K562 (cell line): ENCODE results near the gene ERN1. TPM values are rescaled to one million over a fixed set of nuclear protein-coding genes. Genes with fewer than 3 reads are reported as not detected.

Experiments used
- CBX8 ChIP-seq: fragments of 200-600 bp; sonication (generic); IDR thresholded peaks from 2 replicates; pipeline ENCODE4 v1.6.1; 2012; ENCODE audit warnings: borderline replicate concordance, mixed run types, low read depth, mild to moderate bottlenecking, moderate library complexity, mixed read lengths, low read length, control low read depth, inconsistent platforms; ENCODE audit not compliant: poor library complexity, severe bottlenecking; ENCODE audit errors: extremely low read depth
- DACH1 ChIP-seq: fragments of 450-650 bp; IDR thresholded peaks from 2 replicates; pipeline ENCODE4 v1.6.1; 2018; ENCODE audit not compliant: partially characterized antibody
- GTF2E2 ChIP-seq: fragments of 200-800 bp; sonication (Bioruptor generic); IDR thresholded peaks from 2 replicates; pipeline ENCODE4 v1.6.1; 2016; ENCODE audit warnings: missing genetic modification characterization, missing compliant biosample characterization
- HMG20B ChIP-seq: fragments of 250-450 bp; sonication (Bioruptor Pico); IDR thresholded peaks from 2 replicates; pipeline ENCODE4 v1.5.0; 2021; ENCODE audit warnings: mild to moderate bottlenecking
- MTF1 ChIP-seq: fragments of 250-450 bp; sonication (Bioruptor Pico); IDR thresholded peaks from 2 replicates; pipeline ENCODE4 v1.9.0; 2021; ENCODE audit warnings: moderate library complexity, mild to moderate bottlenecking, inconsistent platforms, borderline replicate concordance
- MYNN ChIP-seq, 2 experiments: sonication (generic); formaldehyde crosslinking in 1 of 2; IDR thresholded peaks; 2 replicates each; pipeline versions ENCODE4 v1.5.0 to v1.6.1; 2016 to 2020; ENCODE audit warnings: antibody characterized with exemption in 1 of 2, missing genetic modification reagents in 1 of 2
- NCOA2 ChIP-seq, 2 experiments: fragments of 450-650 bp; IDR thresholded peaks; 2 replicates each; pipeline ENCODE4 v1.6.1; 2018; ENCODE audit warnings: mild to moderate bottlenecking in 2 of 2, moderate library complexity in 1 of 2; ENCODE audit not compliant: partially characterized antibody in 2 of 2
- POLR3G ChIP-seq: IDR thresholded peaks from 2 replicates; pipeline ENCODE4 v1.6.1; 2011; ENCODE audit not compliant: insufficient read length, insufficient replicate concordance; ENCODE audit errors: extremely low read depth
- PTRF ChIP-seq: fragments of 450-650 bp; IDR thresholded peaks from 2 replicates; pipeline ENCODE4 v1.6.1; 2016; ENCODE audit warnings: mild to moderate bottlenecking, missing genetic modification characterization, missing compliant biosample characterization
- SOX6 ChIP-seq: fragments of 450-650 bp; IDR thresholded peaks from 2 replicates; pipeline ENCODE4 v1.6.1; 2014; ENCODE audit warnings: mild to moderate bottlenecking
- TGIF2 ChIP-seq: sonication (generic); formaldehyde crosslinking; IDR thresholded peaks from 2 replicates; pipeline ENCODE4 v1.8.1; 2022; ENCODE audit warnings: mild to moderate bottlenecking, missing genetic modification reagents, moderate library complexity
- THRB ChIP-seq: fragments of 450-650 bp; formaldehyde crosslinking; conservative IDR thresholded peaks from 2 replicates; pipeline ENCODE4 v1.4.0; 2022; ENCODE audit warnings: mild to moderate bottlenecking, missing genetic modification characterization
- ZBTB8A ChIP-seq: fragments of 450-650 bp; IDR thresholded peaks from 2 replicates; pipeline ENCODE4 v1.6.1; 2018; ENCODE audit warnings: mild to moderate bottlenecking, moderate library complexity; ENCODE audit not compliant: partially characterized antibody
- ZNF133 ChIP-seq: fragments of 250-450 bp; sonication (Bioruptor Pico); IDR thresholded peaks from 2 replicates; pipeline ENCODE4 v1.4.0; 2020; ENCODE audit warnings: mild to moderate bottlenecking
- ZNF311 ChIP-seq: fragments of 250-450 bp; sonication (Bioruptor Pico); IDR thresholded peaks from 2 replicates; pipeline ENCODE4 v1.4.0; 2020; ENCODE audit warnings: mild to moderate bottlenecking, moderate library complexity
- ZNF583 ChIP-seq: fragments of 250-450 bp; sonication (Bioruptor Pico); IDR thresholded peaks from 2 replicates; pipeline ENCODE4 v1.4.0; 2020
- polyA plus RNA-seq, 8 experiments: library from polyadenylated mRNA; depleted of rRNA in 4 of 8; stranded (reverse) in 5 of 8; unstranded in 3 of 8; fragments of >200 nt; fragmentation: Nextera tagmentation in 2 of 8; fragmentation: Illumina TruSeq in 1 of 8; extraction: Ambion mirVana in 2 of 8; extraction: Trizol in 1 of 8; gene quantifications; 2 replicates each; pipeline versions ENCODE4 v1.2.1 to v1.2.3, GENCODE V29; 2011 to 2014; ENCODE audit warnings: inconsistent platforms in 1 of 8, missing spikeins in 1 of 8
- total RNA-seq, 7 experiments: library from RNA; depleted of rRNA in 6 of 7; stranded (reverse); fragments of >200 nt in 6 of 7; fragmentation: Illumina TruSeq in 2 of 7; extraction: Trizol in 2 of 7; gene quantifications; 2 replicates each; pipeline versions ENCODE4 v1.2.1 to v1.2.3, GENCODE V29; 2011 to 2021; ENCODE audit warnings: low replicate concordance in 1 of 7
- TF ChIP-seq, protein P1 (sequence below): sonication (generic); formaldehyde crosslinking; IDR thresholded peaks from 2 replicates; pipeline ENCODE4 v1.8.0; 2022; ENCODE audit warnings: mild to moderate bottlenecking, missing genetic modification reagents, borderline replicate concordance
- TF ChIP-seq, protein P2 (sequence below): fragments of 250-450 bp; sonication (Bioruptor Pico); IDR thresholded peaks from 2 replicates; pipeline ENCODE4 v1.8.0; 2022; ENCODE audit warnings: inconsistent platforms
- TF ChIP-seq, protein P3 (sequence below): IDR thresholded peaks from 2 replicates; pipeline ENCODE4 v1.6.1; 2011; ENCODE audit warnings: borderline replicate concordance, low read depth, mild to moderate bottlenecking, moderate library complexity, low read length; ENCODE audit not compliant: insufficient read depth, poor library complexity, severe bottlenecking

The ERN1 gene
- total and polyA plus RNA-seq, 9 of the 15 experiments (the other 6 are each of a cell fraction or from before 2014, with no cell fraction given), result 2.1 to 22.5 (median 7.3) TPM

DNA sequence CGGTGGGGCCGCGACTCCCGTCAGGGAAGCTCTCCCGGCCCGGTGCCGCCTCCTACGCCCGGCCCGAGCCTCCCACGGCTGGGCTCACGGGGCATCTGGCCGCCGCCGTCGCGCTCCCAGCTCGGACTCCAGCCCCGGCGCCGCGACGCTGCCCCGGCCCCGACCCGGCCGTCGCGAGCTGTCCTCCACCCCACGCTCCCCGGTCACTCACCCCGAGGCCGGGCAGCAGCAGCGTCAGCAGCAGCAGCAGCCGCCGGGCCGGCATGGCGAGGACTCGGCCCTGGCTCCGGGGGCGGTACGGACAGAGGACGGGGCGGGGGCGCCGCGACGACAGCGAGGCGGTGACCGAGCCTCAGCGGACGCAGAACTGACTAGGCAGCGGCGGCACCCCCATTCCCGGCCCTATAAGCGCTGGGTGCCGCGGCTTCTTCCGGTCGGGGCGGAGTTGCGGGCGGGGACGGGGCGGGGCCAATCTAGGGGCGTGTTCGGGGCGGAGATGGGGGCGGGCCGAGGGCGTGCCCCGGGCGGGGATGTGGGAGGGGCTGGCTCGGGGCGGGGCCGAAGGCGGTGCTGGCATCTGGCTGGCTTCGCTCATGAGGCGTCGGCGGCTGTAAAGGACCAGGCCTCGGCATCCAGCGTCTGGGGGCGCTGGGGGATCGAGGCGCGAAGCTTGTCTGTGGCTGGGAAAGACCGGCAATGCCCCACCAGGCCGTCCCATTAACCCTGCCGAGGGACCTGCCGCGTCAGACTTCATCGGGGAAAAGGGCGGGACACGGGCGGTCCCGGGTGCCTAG, at the start of gene ERN1 (continued):
- TF ChIP-seq, protein P1, sequence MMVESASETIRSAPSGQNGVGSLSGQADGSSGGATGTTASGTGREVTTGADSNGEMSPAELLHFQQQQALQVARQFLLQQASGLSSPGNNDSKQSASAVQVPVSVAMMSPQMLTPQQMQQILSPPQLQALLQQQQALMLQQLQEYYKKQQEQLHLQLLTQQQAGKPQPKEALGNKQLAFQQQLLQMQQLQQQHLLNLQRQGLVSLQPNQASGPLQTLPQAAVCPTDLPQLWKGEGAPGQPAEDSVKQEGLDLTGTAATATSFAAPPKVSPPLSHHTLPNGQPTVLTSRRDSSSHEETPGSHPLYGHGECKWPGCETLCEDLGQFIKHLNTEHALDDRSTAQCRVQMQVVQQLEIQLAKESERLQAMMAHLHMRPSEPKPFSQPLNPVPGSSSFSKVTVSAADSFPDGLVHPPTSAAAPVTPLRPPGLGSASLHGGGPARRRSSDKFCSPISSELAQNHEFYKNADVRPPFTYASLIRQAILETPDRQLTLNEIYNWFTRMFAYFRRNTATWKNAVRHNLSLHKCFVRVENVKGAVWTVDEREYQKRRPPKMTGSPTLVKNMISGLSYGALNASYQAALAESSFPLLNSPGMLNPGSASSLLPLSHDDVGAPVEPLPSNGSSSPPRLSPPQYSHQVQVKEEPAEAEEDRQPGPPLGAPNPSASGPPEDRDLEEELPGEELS, result no peak; the same call in 1 of the 2 replicates
- TF ChIP-seq MTF1 (CRISPR knock-in tag), result no peak
- no peak for TF ChIP-seq CBX8
- no peak for TF ChIP-seq ZNF133 (CRISPR knock-in tag)
- TF ChIP-seq POLR3G, result no peak
- TF ChIP-seq, protein P2, sequence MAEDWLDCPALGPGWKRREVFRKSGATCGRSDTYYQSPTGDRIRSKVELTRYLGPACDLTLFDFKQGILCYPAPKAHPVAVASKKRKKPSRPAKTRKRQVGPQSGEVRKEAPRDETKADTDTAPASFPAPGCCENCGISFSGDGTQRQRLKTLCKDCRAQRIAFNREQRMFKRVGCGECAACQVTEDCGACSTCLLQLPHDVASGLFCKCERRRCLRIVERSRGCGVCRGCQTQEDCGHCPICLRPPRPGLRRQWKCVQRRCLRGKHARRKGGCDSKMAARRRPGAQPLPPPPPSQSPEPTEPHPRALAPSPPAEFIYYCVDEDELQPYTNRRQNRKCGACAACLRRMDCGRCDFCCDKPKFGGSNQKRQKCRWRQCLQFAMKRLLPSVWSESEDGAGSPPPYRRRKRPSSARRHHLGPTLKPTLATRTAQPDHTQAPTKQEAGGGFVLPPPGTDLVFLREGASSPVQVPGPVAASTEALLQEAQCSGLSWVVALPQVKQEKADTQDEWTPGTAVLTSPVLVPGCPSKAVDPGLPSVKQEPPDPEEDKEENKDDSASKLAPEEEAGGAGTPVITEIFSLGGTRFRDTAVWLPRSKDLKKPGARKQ (CRISPR knock-in tag), result no peak
- TF ChIP-seq, protein P3, sequence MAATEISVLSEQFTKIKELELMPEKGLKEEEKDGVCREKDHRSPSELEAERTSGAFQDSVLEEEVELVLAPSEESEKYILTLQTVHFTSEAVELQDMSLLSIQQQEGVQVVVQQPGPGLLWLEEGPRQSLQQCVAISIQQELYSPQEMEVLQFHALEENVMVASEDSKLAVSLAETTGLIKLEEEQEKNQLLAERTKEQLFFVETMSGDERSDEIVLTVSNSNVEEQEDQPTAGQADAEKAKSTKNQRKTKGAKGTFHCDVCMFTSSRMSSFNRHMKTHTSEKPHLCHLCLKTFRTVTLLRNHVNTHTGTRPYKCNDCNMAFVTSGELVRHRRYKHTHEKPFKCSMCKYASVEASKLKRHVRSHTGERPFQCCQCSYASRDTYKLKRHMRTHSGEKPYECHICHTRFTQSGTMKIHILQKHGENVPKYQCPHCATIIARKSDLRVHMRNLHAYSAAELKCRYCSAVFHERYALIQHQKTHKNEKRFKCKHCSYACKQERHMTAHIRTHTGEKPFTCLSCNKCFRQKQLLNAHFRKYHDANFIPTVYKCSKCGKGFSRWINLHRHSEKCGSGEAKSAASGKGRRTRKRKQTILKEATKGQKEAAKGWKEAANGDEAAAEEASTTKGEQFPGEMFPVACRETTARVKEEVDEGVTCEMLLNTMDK, result no peak
- TF ChIP-seq ZBTB8A, result no peak
- no peak for TF ChIP-seq MYNN (IDR thresholded peaks at IDR 0.05)
- no peak for TF ChIP-seq MYNN (CRISPR knock-in tag; IDR thresholded peaks at IDR 0.05)
- no peak for TF ChIP-seq HMG20B
- TF ChIP-seq NCOA2 (IDR thresholded peaks at IDR 0.05; ENCODE audit: partially characterized antibody in 2 of 2), result no peak
- TF ChIP-seq ZNF583 (CRISPR knock-in tag), result peak; percentile 22; the same call in 1 of the 2 replicates
- no peak for TF ChIP-seq ZNF311 (CRISPR knock-in tag)
- peak; percentile 2; the same call in 1 of the 2 replicates for TF ChIP-seq TGIF2 (CRISPR knock-in tag)
- TF ChIP-seq GTF2E2 (tag), result peak; percentile 93; the same call in 1 of the 2 replicates
- 0 out of 2 replicates have a peak, but pooled peaks have one; percentile 36 for TF ChIP-seq SOX6
- no peak for TF ChIP-seq THRB (CRISPR knock-in tag)
- TF ChIP-seq PTRF (tag), result no peak
- no peak for TF ChIP-seq DACH1
